SK-N-SH (cell line): Measurements from ENCODE around the gene C16orf96. TPM values are rescaled to one million over a fixed set of nuclear protein-coding genes. Genes with fewer than 3 reads are reported as not detected.

Experiments used
- CTCF ChIA-PET: fragments of 300-600, 350-600 bp; formaldehyde crosslinking; extraction: SDS; loops from one replicate; lab custom pipeline; 2021; lab: Yijun Ruan, JAX
- POLR2A ChIA-PET: fragments of 350-600 bp; sonication (Branson Sonifier 250); formaldehyde crosslinking; extraction: SDS; loops from one replicate; lab custom pipeline; 2020; ENCODE audit warnings: antibody characterized with exemption, inconsistent platforms; lab: Yijun Ruan, JAX
- DNase-seq: peaks from one replicate; pipeline ENCODE4 v3.0.0; 2012
- H2AFZ ChIP-seq: fragments of 200-600 bp; sonication (generic); 2 replicates; pipeline ENCODE4 v1.8.1; 2016; ENCODE audit warnings: antibody characterized with exemption, mild to moderate bottlenecking, low read depth
- H3F3A ChIP-seq: fragments of 200-600 bp; sonication (generic); replicated peaks from 2 replicates; pipeline ENCODE3; 2016; ENCODE audit warnings: antibody characterized with exemption, mild to moderate bottlenecking; ENCODE audit not compliant: insufficient read depth
- H3K27ac ChIP-seq, 2 experiments: fragments of 200-500 bp in 1 of 2; fragments of 200-600 bp in 1 of 2; sonication (Bioruptor generic) in 1 of 2; sonication (generic), shearing (Covaris generic) in 1 of 2; 2 replicates each; pipeline versions ENCODE4 v1.5.1 to v1.6.1; 2014 to 2016; ENCODE audit warnings: low read depth in 2 of 2, inconsistent platforms in 1 of 2, low read length in 1 of 2, mild to moderate bottlenecking in 1 of 2, mixed read lengths in 1 of 2
- H3K27me3 ChIP-seq: fragments of 200-600 bp; sonication (generic), shearing (Covaris generic); 2 replicates; pipeline ENCODE4 v1.6.1; 2016; ENCODE audit warnings: mixed run types; ENCODE audit not compliant: insufficient read depth
- H3K36me3 ChIP-seq, 2 experiments: fragments of 200-500 bp in 1 of 2; fragments of 200-600 bp in 1 of 2; sonication (Bioruptor generic) in 1 of 2; sonication (generic) in 1 of 2; replicated peaks in 1 of 2; 2 replicates each; pipeline versions ENCODE3 to v1.5.1; 2014 to 2016; ENCODE audit warnings: low read length in 1 of 2, mild to moderate bottlenecking in 1 of 2; ENCODE audit not compliant: insufficient read depth in 2 of 2, control insufficient read depth in 1 of 2
- H3K4me1 ChIP-seq, 2 experiments: fragments of 200-500 bp in 1 of 2; fragments of 200-600 bp in 1 of 2; sonication (Bioruptor generic) in 1 of 2; sonication (generic), shearing (Covaris generic) in 1 of 2; 2 replicates each; pipeline versions ENCODE4 v1.5.1 to v1.6.1; 2014 to 2016; ENCODE audit warnings: low read depth in 1 of 2, low read length in 1 of 2, mixed run types in 1 of 2; ENCODE audit not compliant: insufficient read depth in 2 of 2, control insufficient read depth in 1 of 2
- H3K4me2 ChIP-seq: fragments of 200-600 bp; sonication (generic), shearing (Covaris generic); 2 replicates; pipeline ENCODE4 v1.6.1; 2017; ENCODE audit warnings: mixed run types
- H3K4me3 ChIP-seq, 2 experiments: fragments of 200-500 bp in 1 of 2; fragments of 200-600 bp in 1 of 2; sonication (Bioruptor generic) in 1 of 2; sonication (generic), shearing (Covaris generic) in 1 of 2; 2 replicates each; pipeline versions ENCODE4 v1.5.1 to v1.8.1; 2014 to 2016; ENCODE audit warnings: low read depth in 2 of 2, inconsistent platforms in 1 of 2, low read length in 1 of 2, mild to moderate bottlenecking in 1 of 2, mixed read lengths in 1 of 2, moderate library complexity in 1 of 2
- H3K79me2 ChIP-seq: fragments of 200-600 bp; sonication (generic); 2 replicates; pipeline ENCODE4 v1.8.1; 2017; ENCODE audit warnings: mild to moderate bottlenecking; ENCODE audit not compliant: insufficient read depth
- H3K9ac ChIP-seq: fragments of 200-600 bp; sonication (generic); 2 replicates; pipeline ENCODE4 v1.6.1; 2017; ENCODE audit warnings: mixed run types
- H3K9me2 ChIP-seq: fragments of 200-600 bp; sonication (generic); 2 replicates; pipeline ENCODE4 v1.6.1; 2017; ENCODE audit warnings: mixed run types
- H3K9me3 ChIP-seq: fragments of 200-600 bp; sonication (generic); 2 replicates; pipeline ENCODE4 v1.6.1; 2017; ENCODE audit warnings: mixed run types, mild to moderate bottlenecking, moderate library complexity
- H4K20me1 ChIP-seq: fragments of 200-600 bp; sonication (generic); 2 replicates; pipeline ENCODE4 v1.6.1; 2017; ENCODE audit warnings: mild to moderate bottlenecking, mixed run types; ENCODE audit not compliant: insufficient read depth
- CHD2 ChIP-seq: fragments of 150-350 bp; IDR thresholded peaks from 2 replicates; pipeline ENCODE4 v1.6.1; 2018; ENCODE audit warnings: low read length; ENCODE audit not compliant: partially characterized antibody
- EZH2phosphoT487 ChIP-seq: fragments of 200-600 bp; sonication (generic); IDR thresholded peaks from 2 replicates; pipeline ENCODE4 v1.6.1; 2017; ENCODE audit warnings: low read depth, mixed run types, mild to moderate bottlenecking, antibody characterized with exemption, moderate library complexity, borderline replicate concordance
- JUND ChIP-seq: IDR thresholded peaks from 2 replicates; pipeline ENCODE4 v1.4.0; 2012
- MEF2A ChIP-seq: IDR thresholded peaks from 2 replicates; pipeline ENCODE4 v1.4.0; 2012; ENCODE audit warnings: low read depth, borderline replicate concordance
- NRF1 ChIP-seq: IDR thresholded peaks from 2 replicates; pipeline ENCODE4 v1.6.1; 2012; ENCODE audit warnings: low read depth, mild to moderate bottlenecking, low read length
- PBX3 ChIP-seq: IDR thresholded peaks from 2 replicates; pipeline ENCODE4; 2012
- REST ChIP-seq: IDR thresholded peaks from 2 replicates; pipeline ENCODE4 v1.6.1; 2012; ENCODE audit warnings: mild to moderate bottlenecking, low read depth, low read length, moderate library complexity
- ZBTB33 ChIP-seq: IDR thresholded peaks from 2 replicates; pipeline ENCODE4 v1.4.0; 2012; ENCODE audit warnings: low read depth, borderline replicate concordance
- whole genome bisulfite sequencing: methylation state at CpG from one replicate; pipeline ENCODE4 v1.1.6; 2017; ENCODE audit warnings: low lambda C conversion rate; 5-methylcytosine and 5-hydroxymethylcytosine counted together
- polyA plus RNA-seq, 3 experiments: library from polyadenylated mRNA; depleted of rRNA; stranded (reverse); fragments of >200 nt; gene quantifications; 2 replicates each; pipeline ENCODE4 v1.2.3, GENCODE V29; 2012

The C16orf96 gene
- polyA plus RNA-seq, 1 of the 3 experiments (the other 2 are of a cell fraction): 0.05 TPM

- no peaks in the 10 kb centered on the region for H3K9me3 ChIP-seq
- peaks cover 0 to 16% of the 10 kb centered on the region in 2 experiments for H3K36me3 ChIP-seq
- CTCF ChIA-PET: interaction anchor here (1.0 to 2.4 kb wide), 3 partner anchors 16 to 23 kb away, joined by 4 to 11 read pairs (median 6); partner anchors contain the start of gene MGRN1
- WGBS: 87% methylated on average over 14 of the region's 22 CpGs
- no peak overlapping the region for H3K4me2 ChIP-seq
- TF ChIP-seq REST (no peak), PBX3 (no peak), MEF2A (no peak), NRF1 (no peak)
- no peak overlapping the region for H3K4me3 ChIP-seq
- no peak overlapping the region for H3K9ac ChIP-seq
- POLR2A ChIA-PET: no interaction called here
- no peaks in the 10 kb centered on the region for H3F3A ChIP-seq
- no peak for DNase-seq
- H4K20me1 ChIP-seq: peaks cover 31% of the 10 kb centered on the region
- H3K9me2 ChIP-seq: no peaks in the 10 kb centered on the region
- no peaks in the 10 kb centered on the region for H3K27me3 ChIP-seq
- H2AFZ ChIP-seq: no peak overlapping the region
- H3K27ac ChIP-seq: no peak overlapping the region
- H3K4me1 ChIP-seq: peaks cover 0 to 8% of the 10 kb centered on the region in 2 experiments; a peak in 1 of 4 replicates
- peaks cover 27% of the 10 kb centered on the region for H3K79me2 ChIP-seq
These were observed 51.9 kb downstream of the C16orf96 start for GRCh38 chr16:4607841-4608703.

GRCh38 chr16:4608704-4608980 is 52.5 kb downstream of the C16orf96 start:
- CTCF ChIA-PET: interaction anchor here (1.1 to 2.4 kb wide), 2 partner anchors 15 to 20 kb away, joined by 4 to 11 read pairs; partner anchors contain the start of gene MGRN1
- Histone ChIP-seq H3K4me1 (peaks cover 0 to 14% of the 10 kb centered on the region in 2 experiments; a peak in 1 of 4 replicates), H3K9ac (no peak overlapping the region), H2AFZ (no peak overlapping the region), H3K27ac (no peak overlapping the region), H3K9me3 (no peaks in the 10 kb centered on the region), H3F3A (no peaks in the 10 kb centered on the region), H3K27me3 (no peaks in the 10 kb centered on the region), H3K4me2 (no peak overlapping the region), H4K20me1 (peaks cover 37% of the 10 kb centered on the region), H3K4me3 (no peak overlapping the region), H3K9me2 (no peaks in the 10 kb centered on the region), H3K79me2 (peaks cover 32% of the 10 kb centered on the region), H3K36me3 (peaks cover 0 to 16% of the 10 kb centered on the region in 2 experiments)
- TF ChIP-seq CHD2 (no peak), REST (no peak), ZBTB33 (no peak), EZH2phosphoT487 (no peak), JUND (no peak)
- 92% methylated on average over 8 of the region's 8 CpGs for WGBS
- no peak for DNase-seq
- POLR2A ChIA-PET: no interaction called here
